CD4-positive, alpha-beta T cell (primary cell): ENCODE data around the gene FRY. TPM values are rescaled to one million over a fixed set of nuclear protein-coding genes. Genes with fewer than 3 reads are reported as not detected.

Experiments used
- ATAC-seq: fragments of 200-7000 bp; cut with Tn5 transposase; one replicate; pipeline ENCODE4 v1.10.0; 2022; ENCODE audit warnings: mild to moderate bottlenecking; ENCODE audit not compliant: poor library complexity
- CTCF ChIA-PET: fragments of 350-600 bp; sonication (Branson Sonifier 250); formaldehyde crosslinking; loops from one replicate; lab custom pipeline; 2021; ENCODE audit warnings: antibody characterized with exemption, inconsistent platforms; lab: Charles Lee
- POLR2A ChIA-PET: fragments of 350-600 bp; sonication (Branson Sonifier 250); formaldehyde crosslinking; loops from one replicate; lab custom pipeline; 2021; ENCODE audit warnings: antibody characterized with exemption, inconsistent platforms; lab: Charles Lee
- DNase-seq, 14 experiments: peaks; one replicate each; pipeline ENCODE4 v3.0.0-alpha.2; 2013 to 2020; ENCODE audit warnings: mixed read lengths in 2 of 14
- H3K27ac ChIP-seq, 2 donors: one replicate each; pipeline versions ENCODE4 v1.5.1 to v1.7.0; 2013; ENCODE audit warnings: low read length in 2 of 2, low read depth in 1 of 2, mild to moderate bottlenecking in 1 of 2
- H3K27me3 ChIP-seq, 2 experiments: 1 replicate in 1 of 2; 2 replicates in 1 of 2; pipeline versions ENCODE4 v1.6.1 to v1.7.0; 2013; ENCODE audit warnings: low read length in 2 of 2, control low read depth in 1 of 2, mild to moderate bottlenecking in 1 of 2, moderate library complexity in 1 of 2; ENCODE audit not compliant: insufficient read depth in 2 of 2, control insufficient read depth in 1 of 2
- H3K36me3 ChIP-seq: one replicate; pipeline ENCODE4 v1.6.1; 2013; ENCODE audit warnings: low read length, control low read depth; ENCODE audit not compliant: insufficient read depth
- H3K4me1 ChIP-seq: one replicate; pipeline ENCODE4 v1.6.1; 2013; ENCODE audit warnings: low read length, control low read depth; ENCODE audit not compliant: insufficient read depth
- H3K4me3 ChIP-seq: one replicate; pipeline ENCODE4 v1.5.1; 2013; ENCODE audit warnings: mild to moderate bottlenecking, low read length, moderate library complexity
- H3K9me3 ChIP-seq, 2 experiments: 1 replicate in 1 of 2; 2 replicates in 1 of 2; pipeline versions ENCODE4 v1.6.1 to v1.7.0; 2013; ENCODE audit warnings: low read length in 2 of 2, mild to moderate bottlenecking in 2 of 2, control low read depth in 1 of 2, moderate library complexity in 1 of 2; ENCODE audit not compliant: control insufficient read depth in 1 of 2, insufficient read depth in 1 of 2
- H3K27ac Mint-ChIP-seq: one replicate; pipeline ENCODE4 v1.8.0; 2020; ENCODE audit warnings: mixed read lengths
- H3K27me3 Mint-ChIP-seq: one replicate; pipeline ENCODE4 v1.8.0; 2021; ENCODE audit warnings: mixed read lengths
- H3K36me3 Mint-ChIP-seq: one replicate; pipeline ENCODE4 v1.8.0; 2021; ENCODE audit warnings: low read depth, mixed read lengths
- H3K4me1 Mint-ChIP-seq: one replicate; pipeline ENCODE4 v1.8.0; 2021; ENCODE audit warnings: low read depth, mixed read lengths
- H3K4me3 Mint-ChIP-seq: one replicate; pipeline ENCODE4 v1.8.0; 2020; ENCODE audit warnings: mild to moderate bottlenecking, mixed read lengths
- H3K9me3 Mint-ChIP-seq: one replicate; pipeline ENCODE4 v1.8.0; 2020; ENCODE audit warnings: mixed read lengths
- CTCF ChIP-seq: fragments of 200-600 bp; IDR thresholded peaks from one replicate; pipeline ENCODE4 v1.8.0; 2022; ENCODE audit warnings: antibody characterized with exemption, mild to moderate bottlenecking
- intact Hi-C, 2 experiments: fragments of 100-400 bp; cut with DNase I in 1 of 2; cut with micrococcal nuclease in 1 of 2; formaldehyde crosslinking; loops; one replicate each; pipeline versions ENCODE4 v1.15.1 to v1.9.0; 2023 to 2025; cut with DNase I, micrococcal nuclease
- total RNA-seq, 174 experiments: library from RNA in 2 of 174; stranded (reverse) in 2 of 174; gene quantifications; one replicate each; pipeline ENCODE4 v1.2.3 and lab custom pipeline; 2021 to 2026

Gene FRY
- total RNA-seq, 2 experiments from 2014 or later = 13.7 to 18.4 TPM

- Histone ChIP-seq H3K4me1 (no peaks in the 10 kb centered on the region), H3K9me3 (peaks cover 0 to 4% of the 10 kb centered on the region in 2 experiments), H3K27me3 (no peaks in the 10 kb centered on the region), H3K36me3 (no peaks in the 10 kb centered on the region), H3K4me3 (no peak overlapping the region), H3K27ac (no peak overlapping the region)
- no peak overlapping the region for H3K27ac Mint-ChIP-seq
- peak; percentile 37 for TF ChIP-seq CTCF
- H3K27me3 Mint-ChIP-seq = no peaks in the 10 kb centered on the region
- DNase-seq = peak in 3 of 14 experiments; percentile 33 to 44 (median 38)
- ChIA-PET CTCF (interaction anchor here (0.6 kb wide), 1 partner anchor 92 kb away, joined by 3 read pairs; no protein-coding TSS in a partner anchor), POLR2A (no interaction called here)
- intact Hi-C loops = no loop called here
- no peak overlapping the region for H3K4me3 Mint-ChIP-seq
- H3K9me3 Mint-ChIP-seq = no peaks in the 10 kb centered on the region
- ATAC-seq = no peak
- no peaks in the 10 kb centered on the region for H3K4me1 Mint-ChIP-seq
- no peaks in the 10 kb centered on the region for H3K36me3 Mint-ChIP-seq
These were observed 30.3 kb upstream of the FRY start for GRCh38 chr13:32001154-32001768.

- no peaks in the 10 kb centered on the region for H3K27me3 Mint-ChIP-seq
- H3K36me3 Mint-ChIP-seq = no peaks in the 10 kb centered on the region
- ATAC-seq (no peak), DNase-seq (no peak)
- no peak overlapping the region for H3K4me3 Mint-ChIP-seq
- H3K9me3 Mint-ChIP-seq = no peaks in the 10 kb centered on the region
- peaks cover 0 to 4% of the 10 kb centered on the region in 2 experiments for H3K9me3 ChIP-seq
- H3K27me3 ChIP-seq = no peaks in the 10 kb centered on the region
- H3K4me3 ChIP-seq = no peak overlapping the region
- H3K27ac Mint-ChIP-seq = no peak overlapping the region
- intact Hi-C loops = no loop called here
- no peaks in the 10 kb centered on the region for H3K4me1 Mint-ChIP-seq
- H3K27ac ChIP-seq = no peak overlapping the region
- TF ChIP-seq CTCF = no peak
- ChIA-PET POLR2A (no interaction called here), CTCF (interaction anchor here (0.6 kb wide), 1 partner anchor 92 kb away, joined by 3 read pairs; no protein-coding TSS in a partner anchor)
- no peaks in the 10 kb centered on the region for H3K36me3 ChIP-seq
- H3K4me1 ChIP-seq = no peaks in the 10 kb centered on the region
These were observed 29.8 kb upstream of the FRY start for GRCh38 chr13:32001769-32002168.

- Histone ChIP-seq H3K27ac (no peak overlapping the region), H3K4me3 (no peak overlapping the region), H3K9me3 (peaks cover 0 to 4% of the 10 kb centered on the region in 2 experiments), H3K36me3 (no peaks in the 10 kb centered on the region), H3K27me3 (no peaks in the 10 kb centered on the region), H3K4me1 (no peaks in the 10 kb centered on the region)
- no peaks in the 10 kb centered on the region for H3K27me3 Mint-ChIP-seq
- no peak for DNase-seq
- no peaks in the 10 kb centered on the region for H3K9me3 Mint-ChIP-seq
- ATAC-seq = no peak
- CTCF ChIA-PET = no interaction called here
- H3K36me3 Mint-ChIP-seq = no peaks in the 10 kb centered on the region
- H3K27ac Mint-ChIP-seq = no peak overlapping the region
- H3K4me3 Mint-ChIP-seq = no peak overlapping the region
- intact Hi-C loops = no loop called here
- TF ChIP-seq CTCF = no peak
- no peaks in the 10 kb centered on the region for H3K4me1 Mint-ChIP-seq
- POLR2A ChIA-PET = no interaction called here
These were observed 28.7 kb upstream of the FRY start for GRCh38 chr13:32002873-32003272.
